Iris pigment epithelial cell (primary cell): ENCODE results near the gene IFITM2.

Source experiments
- DNase-seq: peaks from one replicate; pipeline ENCODE4 v3.0.0-alpha.2; 2011; ENCODE audit warnings: low read depth

IFITM2 gene

DNA sequence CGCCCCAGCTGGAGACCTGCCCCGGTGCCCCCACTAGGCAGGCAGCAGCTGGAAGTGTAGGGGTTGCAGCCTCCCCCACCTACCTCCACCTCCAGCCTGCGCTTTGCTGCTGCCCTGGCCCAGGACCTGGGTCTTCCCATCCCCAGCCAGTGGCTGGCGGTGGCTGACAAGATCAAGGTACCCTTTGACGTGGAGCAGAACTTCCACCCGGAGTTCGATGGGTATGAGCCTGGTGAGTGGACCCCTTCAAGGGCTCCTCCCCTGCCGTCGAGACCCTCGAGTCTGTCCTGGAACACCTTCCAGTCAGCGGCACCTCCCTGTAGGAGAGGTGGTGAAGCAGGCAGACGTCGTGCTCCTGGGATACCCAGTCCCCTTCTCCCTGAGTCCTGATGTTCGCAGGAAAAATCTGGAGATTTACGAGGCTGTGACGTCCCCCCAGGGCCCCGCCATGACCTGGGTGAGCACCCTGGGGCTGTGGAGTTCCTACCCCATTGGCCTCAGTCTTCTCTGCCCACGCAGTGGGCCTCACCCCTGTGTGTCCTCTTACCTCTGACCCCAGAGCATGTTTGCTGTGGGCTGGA lies 14.3 kb upstream of the IFITM2 start:
- DNase-seq: no peak

DNA sequence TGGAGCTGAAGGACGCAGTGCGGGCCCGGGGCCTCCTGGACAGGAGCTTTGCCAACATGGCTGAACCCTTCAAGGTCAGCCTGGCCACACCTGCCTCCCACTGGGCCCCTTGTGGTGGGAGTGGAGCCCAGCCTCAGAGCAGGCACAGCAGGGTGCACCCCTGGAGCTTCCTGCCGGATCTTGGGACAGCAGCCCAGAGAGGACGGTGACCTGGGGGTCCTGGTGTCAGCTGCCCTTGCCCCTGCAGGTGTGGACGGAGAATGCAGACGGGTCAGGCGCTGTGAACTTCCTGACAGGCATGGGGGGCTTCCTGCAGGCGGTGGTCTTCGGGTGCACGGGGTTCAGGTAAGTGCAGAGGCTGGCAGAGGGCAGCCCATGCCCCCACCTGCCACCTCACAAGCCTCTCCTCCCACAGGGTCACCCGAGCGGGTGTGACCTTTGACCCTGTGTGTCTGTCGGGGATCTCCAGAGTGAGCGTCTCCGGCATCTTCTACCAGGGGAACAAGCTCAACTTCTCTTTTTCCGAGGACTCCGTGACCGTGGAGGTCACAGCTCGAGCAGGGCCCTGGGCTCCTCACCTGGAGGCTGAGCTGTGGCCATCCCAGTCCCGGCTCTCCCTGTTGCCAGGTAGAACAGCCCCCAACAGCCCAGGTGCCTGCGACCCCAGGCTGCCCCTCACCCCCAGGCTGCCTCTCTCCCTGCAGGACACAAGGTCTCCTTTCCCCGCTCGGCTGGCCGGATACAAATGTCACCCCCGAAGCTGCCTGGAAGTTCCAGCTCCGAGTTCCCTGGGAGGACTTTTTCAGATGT lies 13.6 kb upstream of the IFITM2 start:
- DNase-seq: no peak

DNA sequence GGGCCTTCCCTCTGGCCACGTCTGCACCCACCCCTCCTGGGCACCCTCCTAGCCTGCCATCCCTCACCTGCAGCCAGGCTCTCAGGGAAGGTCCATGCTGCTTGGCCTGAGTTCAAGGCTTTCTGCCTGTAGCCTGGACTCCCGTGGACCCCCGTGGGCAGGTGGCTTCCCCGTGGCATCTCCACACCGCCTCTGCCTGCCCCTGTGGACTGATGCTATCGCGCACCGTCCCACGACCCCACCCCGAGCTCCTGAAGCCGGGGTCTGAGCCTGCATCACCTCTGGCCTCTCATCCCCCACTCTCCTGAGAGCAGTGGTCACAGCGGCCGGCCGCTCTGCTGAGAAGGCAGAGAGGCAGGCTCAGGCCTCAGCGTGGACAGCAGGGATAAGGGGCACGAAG lies 12.8 kb upstream of the IFITM2 start:
- no peak for DNase-seq

DNA sequence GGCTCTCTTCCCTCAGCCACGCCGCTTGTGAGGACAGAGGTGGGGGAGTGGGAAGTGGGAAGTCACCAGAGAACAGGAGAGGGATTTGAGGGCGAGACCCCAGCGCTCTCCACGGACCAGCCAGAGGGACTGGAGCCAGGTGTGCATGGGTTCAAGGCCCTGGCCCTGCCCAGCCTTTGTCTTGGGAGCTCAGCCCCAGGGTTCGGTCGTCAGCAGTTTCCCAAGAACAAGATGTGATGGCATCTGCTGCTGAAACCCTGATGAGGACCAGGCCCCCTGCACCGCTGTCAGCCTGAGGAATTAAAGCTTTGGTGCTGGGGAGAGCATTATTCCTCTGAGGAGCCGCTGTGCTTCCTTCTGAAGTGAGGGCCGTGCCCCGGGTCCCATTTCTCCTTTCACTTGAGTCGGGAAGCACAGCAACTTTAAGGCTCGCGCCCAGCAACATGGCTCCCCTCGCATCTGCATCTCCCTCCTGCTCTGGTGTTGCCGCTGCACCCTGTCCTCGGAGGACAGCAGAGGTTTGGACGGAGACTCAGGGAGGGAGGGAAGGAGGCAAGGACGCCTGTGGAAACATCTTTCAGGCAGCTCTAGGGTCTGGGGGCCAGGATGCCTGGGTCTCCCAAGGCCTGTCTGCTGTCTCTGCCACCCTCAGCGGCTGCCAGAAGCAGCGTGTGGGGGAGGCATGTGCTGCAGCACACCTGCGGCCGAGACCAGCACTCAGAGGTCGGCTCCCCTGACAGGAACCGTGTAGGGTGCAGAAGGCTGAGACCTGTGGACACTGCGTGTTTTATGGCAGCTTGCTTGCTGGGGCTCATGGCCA lies 12.1 kb upstream of the IFITM2 start:
- no peak for DNase-seq

DNA sequence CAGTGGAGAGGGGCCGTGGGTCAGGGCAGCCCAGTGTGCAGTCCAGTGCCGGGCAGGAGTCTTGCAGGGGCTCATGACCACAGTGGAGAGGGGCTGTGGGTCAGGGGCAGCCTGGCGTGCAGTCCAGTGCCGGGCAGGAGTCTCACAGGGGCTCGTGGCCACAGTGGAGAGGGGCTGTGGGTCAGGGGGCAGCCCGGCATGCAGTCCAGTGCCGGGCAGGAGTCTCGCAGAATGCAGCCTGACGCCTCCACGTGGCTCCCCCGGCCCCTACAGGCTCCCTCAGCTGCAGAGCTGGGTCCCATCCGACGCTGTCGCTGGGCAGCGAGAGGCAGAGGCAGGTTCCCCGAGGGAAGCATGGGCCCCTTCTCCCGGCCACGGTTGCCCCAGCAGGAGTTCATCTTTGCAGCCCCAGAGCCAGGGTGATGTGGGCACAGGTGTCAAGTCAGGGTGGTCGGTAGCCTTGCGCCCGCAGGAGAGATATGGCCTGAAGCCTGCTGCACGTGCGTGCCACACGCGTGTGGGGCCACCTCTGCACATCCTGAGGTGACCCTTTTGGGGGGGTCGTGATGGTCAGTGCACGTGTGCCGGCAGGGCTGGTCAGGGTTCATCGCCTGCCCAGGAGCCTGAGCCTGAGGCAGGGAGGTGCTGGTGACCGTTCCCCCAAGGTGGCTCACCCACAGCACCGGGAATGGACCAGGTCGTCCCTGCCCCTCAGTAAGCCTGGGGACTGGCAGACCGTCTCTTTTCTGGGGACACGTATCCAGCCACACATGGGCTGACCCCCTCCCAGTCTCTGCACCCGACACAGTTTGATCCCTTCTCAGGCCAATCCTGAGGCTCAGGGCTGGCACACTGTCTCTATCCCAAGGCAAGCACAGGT lies 11.2 kb upstream of the IFITM2 start:
- DNase-seq: no peak

DNA sequence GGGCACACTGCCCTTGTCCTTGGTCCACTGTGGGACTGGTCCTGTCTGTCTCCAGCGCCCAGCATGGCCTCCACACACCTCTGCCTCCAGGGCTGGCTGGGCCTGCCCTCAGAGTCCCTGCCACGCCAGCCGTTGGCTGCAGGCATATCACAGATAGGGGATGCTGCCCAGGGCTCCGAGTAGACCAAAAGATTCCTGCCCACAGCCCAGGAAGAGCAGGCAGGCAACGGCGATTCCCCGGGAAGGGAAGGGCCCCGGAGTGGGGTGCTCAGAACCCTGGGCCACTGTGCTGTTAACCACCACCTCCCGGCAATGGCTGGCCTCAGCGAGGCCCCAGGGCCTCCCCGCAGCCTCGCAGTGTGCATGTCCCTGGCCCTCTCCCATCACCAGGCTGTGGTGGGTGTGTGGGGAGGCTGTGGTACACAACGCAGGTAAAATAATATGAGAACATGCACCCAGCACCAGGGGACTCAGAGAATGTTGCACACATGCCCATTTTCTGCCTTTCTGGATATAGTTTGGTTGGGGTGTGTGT lies 10.5 kb upstream of the IFITM2 start:
- no peak for DNase-seq

DNA sequence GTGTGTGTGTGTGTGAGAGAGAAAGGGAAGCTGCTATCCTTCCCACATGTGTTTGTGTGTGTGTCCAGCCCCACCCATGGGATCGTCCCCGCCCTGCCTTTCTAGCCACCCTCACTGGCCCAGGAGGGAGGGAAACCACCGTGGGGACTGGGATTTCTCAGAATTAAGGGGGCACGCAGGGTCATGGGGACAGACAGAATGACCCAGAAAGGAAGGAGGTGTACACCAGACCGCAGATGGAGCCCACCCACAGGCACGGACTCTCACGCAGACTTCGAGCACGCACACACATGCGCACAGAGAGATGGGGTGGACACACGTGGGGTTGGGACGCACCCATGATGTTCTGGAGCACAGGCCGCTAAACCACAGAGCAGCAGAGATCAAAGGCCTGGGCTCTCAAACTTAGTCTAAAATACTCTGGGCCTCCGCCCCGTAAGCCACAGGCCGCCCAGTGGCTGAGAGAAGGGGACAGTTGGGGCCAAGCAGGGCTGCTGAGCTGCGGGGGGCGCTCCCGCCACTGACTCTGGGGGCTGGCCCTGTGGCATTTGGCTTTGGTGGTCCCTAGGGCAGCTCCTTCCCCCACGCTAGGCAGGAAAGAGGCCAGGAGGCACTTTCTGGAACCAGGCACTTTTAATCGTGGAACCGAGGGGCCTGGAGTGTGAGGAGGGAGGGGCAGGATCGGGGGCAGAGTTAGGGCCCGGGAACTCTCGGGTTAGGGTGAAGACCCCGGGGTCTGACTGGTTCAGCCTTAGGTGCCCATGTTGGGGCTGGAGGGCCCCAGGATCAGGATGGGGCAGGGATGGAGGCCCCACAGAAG lies 9.8 kb upstream of the IFITM2 start:
- no peak for DNase-seq

DNA sequence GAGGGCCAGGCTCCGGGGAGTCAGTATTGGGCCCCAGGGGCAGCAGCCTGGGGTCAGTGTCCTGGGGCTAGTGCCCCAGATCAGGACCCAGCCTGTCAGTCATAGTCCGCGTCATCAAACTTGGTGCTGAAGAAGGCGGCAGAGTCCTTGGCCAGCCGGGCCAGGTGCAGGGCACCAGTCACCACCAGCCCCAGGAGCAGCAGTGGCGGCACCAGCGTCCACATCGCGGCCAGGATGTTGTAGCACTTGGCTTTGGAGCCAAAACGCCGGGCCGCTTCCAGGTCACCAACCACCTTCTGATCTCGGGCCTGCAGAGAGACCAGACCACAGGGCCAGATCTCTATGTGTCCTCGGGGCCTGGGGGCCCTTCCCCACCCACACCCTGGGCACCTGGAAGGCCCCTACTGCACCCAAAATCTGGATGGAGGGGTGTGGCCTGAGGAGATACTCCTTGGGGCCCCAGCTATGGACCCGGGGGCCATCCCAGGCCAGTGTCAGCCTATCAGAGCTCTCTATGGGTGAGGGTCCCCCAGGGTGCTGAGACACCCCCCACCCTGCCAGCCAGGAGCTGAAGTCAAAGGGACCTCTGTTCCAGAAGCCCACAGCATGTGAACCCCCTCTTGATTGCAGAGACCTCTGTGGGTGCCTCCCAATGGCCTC lies 9.1 kb upstream of the IFITM2 start:
- DNase-seq: no peak

DNA sequence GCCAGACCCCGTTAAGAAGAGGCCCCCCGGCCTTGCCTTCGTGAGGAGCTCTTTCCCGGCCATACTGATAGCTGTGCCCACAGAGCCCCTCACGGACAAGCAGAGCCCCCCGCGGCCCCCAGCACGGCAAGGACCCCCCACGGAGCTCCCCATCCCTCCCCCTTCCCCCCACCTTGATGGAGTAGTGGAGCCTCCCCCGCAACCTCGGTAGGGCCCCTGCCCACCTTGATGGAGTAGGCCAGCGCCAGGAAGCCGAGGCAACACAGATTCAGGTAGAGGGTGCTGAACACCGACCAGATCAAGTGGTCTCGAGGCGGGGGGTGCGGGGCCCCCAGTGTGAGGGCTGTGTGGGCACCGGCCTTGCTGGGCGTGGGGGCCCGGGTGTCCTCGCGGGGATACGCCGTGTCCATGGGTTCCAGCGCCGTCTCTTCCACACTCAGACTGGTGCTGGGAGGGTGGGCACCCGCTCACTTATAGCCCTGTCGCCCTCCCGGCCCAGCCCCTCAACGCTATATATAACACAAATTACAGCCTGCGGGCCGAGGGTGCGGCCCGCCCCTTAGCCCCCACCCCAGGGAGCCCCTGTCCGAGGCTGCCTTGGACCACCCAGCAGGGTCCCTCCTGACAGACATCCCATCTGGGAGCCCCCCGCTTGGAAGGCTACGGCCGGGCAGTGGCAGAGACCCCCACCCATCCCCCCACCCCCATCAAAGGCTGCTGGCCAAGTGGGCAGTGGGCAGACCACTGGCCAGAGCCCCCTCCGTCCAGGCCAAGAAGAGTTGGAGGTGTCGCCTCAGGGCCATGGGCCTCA lies 8.3 kb upstream of the IFITM2 start, which contains the start of gene IFITM5:
TSS of gene IFITM5 (minus strand) at position 446 of the 811 bp plus-strand sequence. CDS start at position 410, 36 bp downstream.
- DNase-seq: no peak

DNA sequence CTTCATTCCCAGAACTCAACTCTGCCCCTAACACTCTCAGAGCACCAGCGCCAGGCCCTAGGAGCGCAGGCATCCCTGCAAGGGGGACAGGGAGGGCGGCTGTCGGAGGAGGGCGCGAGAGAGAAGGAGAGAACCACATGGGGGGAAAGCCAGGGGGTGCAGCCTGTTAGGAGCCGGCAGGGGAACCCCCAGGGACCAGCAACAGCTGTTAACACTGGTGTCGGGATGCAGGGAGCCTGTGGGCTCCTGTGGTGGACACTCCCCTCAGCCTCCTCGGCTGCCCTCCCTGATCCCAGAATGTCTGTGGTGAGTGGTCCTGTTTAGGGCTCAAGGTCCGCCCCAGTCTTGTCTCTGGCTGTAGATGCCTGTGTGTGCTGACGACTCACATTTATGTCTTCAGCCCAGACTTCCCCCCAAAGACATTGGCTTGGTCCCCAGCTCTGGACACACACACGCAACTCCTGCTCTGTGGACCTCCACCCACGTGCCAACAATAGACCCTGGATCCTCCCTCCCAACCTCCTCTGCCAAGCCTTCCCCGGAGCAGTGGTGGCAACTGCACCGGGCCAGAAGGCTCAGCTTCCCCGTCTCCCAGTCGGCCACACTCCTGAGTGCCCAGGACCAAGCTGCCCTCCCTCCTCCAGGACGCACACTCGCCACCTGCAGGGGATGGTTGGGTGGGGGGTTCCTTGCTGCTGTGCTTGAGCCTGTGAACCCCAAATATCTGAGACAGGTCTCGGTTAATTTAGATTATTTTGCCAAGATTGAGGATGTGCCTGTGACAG lies 7.5 kb upstream of the IFITM2 start:
- peak; percentile 11 for DNase-seq

DNA sequence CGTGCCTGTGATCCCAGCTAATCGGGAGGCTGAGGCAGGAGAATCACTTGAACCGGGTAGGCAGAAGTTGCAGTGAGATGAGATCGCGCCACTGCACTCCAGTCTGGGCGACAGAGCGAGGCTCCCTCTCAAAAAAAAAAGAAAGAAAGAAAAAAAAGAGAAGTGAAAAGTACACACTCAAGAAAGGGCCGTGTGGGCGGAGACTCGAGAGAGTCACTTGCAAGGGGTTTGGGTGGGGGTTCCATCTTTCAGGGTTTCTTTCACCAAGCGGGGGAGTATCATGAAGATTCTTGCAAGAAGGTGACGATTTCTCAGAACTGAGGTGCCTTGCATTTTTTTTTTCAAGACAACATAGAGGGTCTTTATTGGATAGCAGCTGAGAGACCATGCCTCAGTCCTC lies 4.3 kb upstream of the IFITM2 start:
- DNase-seq: no peak

DNA sequence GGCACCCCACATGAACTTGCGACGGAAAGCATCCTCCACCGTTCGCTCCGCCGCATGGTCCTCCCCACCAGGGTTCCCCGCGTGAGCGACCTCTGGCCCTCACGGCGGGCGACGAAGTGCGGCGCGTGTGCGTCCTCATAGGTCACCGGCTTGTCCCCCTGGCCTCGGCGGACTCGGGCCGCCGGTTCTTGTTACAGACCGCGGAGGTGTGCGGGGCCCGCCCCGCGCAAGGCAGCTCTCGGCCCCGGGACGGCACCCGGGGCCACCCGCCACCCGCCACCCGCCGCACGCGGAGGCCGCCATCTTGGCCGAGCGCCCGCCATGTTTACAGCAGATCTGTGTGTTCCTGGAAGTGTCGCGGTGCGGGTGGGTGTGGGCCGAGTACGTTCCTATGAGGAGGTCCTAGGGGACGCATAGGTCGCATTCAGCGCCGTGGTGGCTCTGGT lies 3.5 kb upstream of the IFITM2 start:
- DNase-seq: no peak

DNA sequence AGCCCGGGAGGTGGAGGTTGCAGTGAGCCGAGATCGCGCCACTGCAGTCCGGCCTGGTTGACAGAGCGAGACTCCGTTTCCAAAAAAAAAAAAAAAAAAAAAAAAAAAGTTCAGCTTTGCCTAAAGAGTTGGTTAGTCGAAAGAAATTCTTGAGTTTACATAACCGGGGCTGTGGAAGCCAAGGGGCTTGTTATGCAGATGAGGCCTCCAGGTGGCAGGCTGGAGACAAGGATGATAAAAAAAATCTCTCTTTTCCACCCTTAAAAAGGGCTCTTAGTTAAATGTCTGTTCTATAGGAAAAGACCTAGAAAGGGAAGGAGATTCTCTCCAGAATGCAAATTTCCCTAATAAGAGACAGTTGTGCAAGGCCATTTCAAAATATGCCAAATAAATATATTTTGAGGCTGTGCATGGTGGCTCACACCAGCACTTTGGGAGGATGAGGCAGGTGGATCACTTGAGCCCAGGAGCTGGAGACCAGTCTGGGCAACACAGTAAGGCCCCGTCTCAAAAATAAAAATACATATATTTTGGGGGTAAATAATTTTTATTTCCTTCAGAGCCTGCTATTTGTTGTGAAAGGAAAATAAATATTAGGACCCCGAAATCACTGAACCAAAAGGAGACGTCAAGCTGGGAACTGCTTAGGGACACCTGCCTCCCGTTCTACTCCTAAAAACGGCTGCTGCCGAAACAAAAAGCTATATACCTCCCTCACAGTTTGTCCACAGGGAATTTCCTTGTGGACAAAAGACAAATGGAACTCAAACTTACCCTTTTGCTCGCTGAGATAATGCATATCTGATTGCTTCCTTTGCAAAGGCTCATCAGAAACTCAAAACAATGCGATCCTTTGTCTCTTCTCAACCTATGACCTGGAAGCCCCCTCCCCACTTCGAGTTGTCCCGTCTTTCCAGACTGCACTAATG lies 2.4 kb upstream of the IFITM2 start:
- DNase-seq: peak; percentile 77

DNA sequence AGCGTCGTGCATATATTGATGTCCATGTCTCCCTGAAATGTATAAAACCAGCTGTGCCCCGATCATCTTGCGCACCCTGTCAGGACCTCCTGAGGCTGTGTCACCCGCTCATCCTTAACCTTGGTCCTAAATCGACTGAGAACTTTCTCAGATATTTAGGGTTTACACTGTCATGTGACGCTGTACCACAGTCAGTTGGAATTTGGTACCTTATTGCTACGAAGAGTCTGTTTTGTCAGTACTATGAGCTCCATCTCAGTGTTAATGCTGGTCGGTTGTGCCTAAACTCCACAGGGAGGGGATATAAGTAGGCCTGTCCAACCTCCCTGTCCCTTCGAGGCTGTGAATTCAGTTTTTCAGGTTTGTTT lies 1.8 kb upstream of the IFITM2 start:
- no peak for DNase-seq

DNA sequence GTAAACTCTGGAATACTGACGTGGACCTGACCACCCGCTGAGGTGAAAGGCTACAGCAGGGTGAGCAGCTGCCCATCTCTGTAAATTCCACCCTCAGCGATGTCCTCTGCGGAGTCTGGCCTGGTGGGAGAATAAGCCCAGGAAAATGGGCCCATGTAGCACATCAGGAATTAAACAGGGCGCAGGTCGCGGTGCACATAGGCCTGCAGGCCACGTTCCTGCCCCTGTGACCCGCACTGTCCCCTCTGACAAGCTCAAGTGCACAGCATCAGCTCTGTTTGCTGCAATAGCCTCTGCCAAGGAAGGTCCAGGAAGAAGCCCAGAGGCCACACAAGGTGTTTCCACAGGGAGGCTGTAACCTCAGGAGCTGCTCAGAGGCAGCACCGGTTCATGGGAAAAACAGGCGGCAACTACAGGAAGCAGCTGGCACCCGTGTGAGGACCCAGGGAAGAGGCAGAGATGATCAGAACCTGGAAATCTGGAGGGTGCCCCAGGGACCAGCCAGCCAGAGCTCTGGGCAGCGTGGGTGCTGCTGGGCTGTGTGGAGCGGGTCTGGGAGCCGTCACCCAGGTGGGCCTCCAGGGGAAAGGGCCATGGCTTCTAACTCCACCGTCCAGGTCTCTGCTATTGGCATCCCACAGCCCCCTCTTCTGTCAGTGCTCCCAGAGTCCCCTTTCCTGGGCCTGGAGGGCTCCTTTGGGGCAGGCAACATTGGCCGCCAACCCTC lies 808 bp upstream of the IFITM2 start:
- no peak for DNase-seq
